ENCODE measurements around the gene RPL5.

Gene RPL5

GRCh38 chr1:92834617-92835016, 2.8 kb downstream of the RPL5 start:
- DNase-seq: no peak
- peaks cover 55 to 74% of the 10 kb centered on the region in 2 donors for H3K36me3 Mint-ChIP-seq
- H3K27me3 Mint-ChIP-seq: no peaks in the 10 kb centered on the region
- H3K9me3 Mint-ChIP-seq: no peaks in the 10 kb centered on the region
- peak overlapping the region; percentile 94 to 95 for H3K4me3 Mint-ChIP-seq
- peak overlapping the region; percentile 99 for H3K27ac Mint-ChIP-seq
- H3K4me1 Mint-ChIP-seq: peaks cover 34 to 66% of the 10 kb centered on the region in 2 donors
- ATAC-seq (replicated peaks): no peak

GRCh38 chr1:92837062-92837461, 5.2 kb downstream of the RPL5 start:
- H3K4me1 Mint-ChIP-seq: peaks cover 39 to 64% of the 10 kb centered on the region in 2 donors
- peak overlapping the region; percentile 22 to 39 for H3K4me3 Mint-ChIP-seq
- ATAC-seq (replicated peaks) (no peak), DNase-seq (no peak)
- H3K27ac Mint-ChIP-seq: peak overlapping the region; percentile 47
- peaks cover 62 to 87% of the 10 kb centered on the region in 2 donors for H3K36me3 Mint-ChIP-seq
- no peaks in the 10 kb centered on the region for H3K27me3 Mint-ChIP-seq
- no peaks in the 10 kb centered on the region for H3K9me3 Mint-ChIP-seq

GRCh38 chr1:92838519-92838918, 6.7 kb downstream of the RPL5 start:
- H3K4me1 Mint-ChIP-seq: peaks cover 38 to 52% of the 10 kb centered on the region in 2 donors
- H3K27me3 Mint-ChIP-seq: no peaks in the 10 kb centered on the region
- DNase-seq: no peak
- ATAC-seq (replicated peaks): no peak
- H3K9me3 Mint-ChIP-seq: no peaks in the 10 kb centered on the region
- H3K4me3 Mint-ChIP-seq: peak overlapping the region in 1 of 2 donors; percentile 27
- H3K27ac Mint-ChIP-seq: peak overlapping the region; percentile 42
- H3K36me3 Mint-ChIP-seq: peaks cover 56 to 82% of the 10 kb centered on the region in 2 donors

DNA sequence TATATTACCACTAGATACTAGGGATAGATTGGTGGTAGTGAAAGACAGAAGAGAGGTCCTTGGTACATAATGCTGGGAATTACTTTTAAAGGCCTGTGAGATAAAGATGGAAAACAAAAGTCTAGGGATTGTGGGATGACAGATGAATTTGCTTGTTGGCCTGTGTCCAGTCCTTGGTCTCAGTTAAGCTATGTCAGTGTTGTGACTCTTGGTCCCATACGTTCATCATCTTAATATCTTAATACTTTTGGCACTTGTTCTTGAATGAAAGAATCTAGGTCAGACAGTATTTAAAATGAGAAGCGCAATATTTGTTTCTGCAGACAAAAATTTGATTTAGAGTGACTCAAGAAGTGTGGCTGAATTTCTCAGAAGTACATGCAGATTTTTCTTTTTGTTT, 7.6 kb downstream of the RPL5 start:
- no peaks in the 10 kb centered on the region for H3K9me3 Mint-ChIP-seq
- H3K4me1 Mint-ChIP-seq: peaks cover 33 to 43% of the 10 kb centered on the region in 2 donors
- H3K36me3 Mint-ChIP-seq: peaks cover 56 to 82% of the 10 kb centered on the region in 2 donors
- ATAC-seq (replicated peaks): no peak
- DNase-seq: no peak
- H3K27ac Mint-ChIP-seq: peak overlapping the region; percentile 42
- H3K27me3 Mint-ChIP-seq: no peaks in the 10 kb centered on the region
- peak overlapping the region in 1 of 2 donors; percentile 7 for H3K4me3 Mint-ChIP-seq

- H3K9me3 Mint-ChIP-seq: no peaks in the 10 kb centered on the region
- H3K27ac Mint-ChIP-seq: no peak overlapping the region
- H3K36me3 Mint-ChIP-seq: peaks cover 49 to 71% of the 10 kb centered on the region in 2 donors
- H3K27me3 Mint-ChIP-seq: no peaks in the 10 kb centered on the region
- DNase-seq: no peak
- no peak overlapping the region for H3K4me3 Mint-ChIP-seq
- no peak for ATAC-seq (replicated peaks)
- H3K4me1 Mint-ChIP-seq: peaks cover 24 to 31% of the 10 kb centered on the region in 2 donors
These were observed 8.8 kb downstream of the RPL5 start for GRCh38 chr1:92840600-92840999.

DNA sequence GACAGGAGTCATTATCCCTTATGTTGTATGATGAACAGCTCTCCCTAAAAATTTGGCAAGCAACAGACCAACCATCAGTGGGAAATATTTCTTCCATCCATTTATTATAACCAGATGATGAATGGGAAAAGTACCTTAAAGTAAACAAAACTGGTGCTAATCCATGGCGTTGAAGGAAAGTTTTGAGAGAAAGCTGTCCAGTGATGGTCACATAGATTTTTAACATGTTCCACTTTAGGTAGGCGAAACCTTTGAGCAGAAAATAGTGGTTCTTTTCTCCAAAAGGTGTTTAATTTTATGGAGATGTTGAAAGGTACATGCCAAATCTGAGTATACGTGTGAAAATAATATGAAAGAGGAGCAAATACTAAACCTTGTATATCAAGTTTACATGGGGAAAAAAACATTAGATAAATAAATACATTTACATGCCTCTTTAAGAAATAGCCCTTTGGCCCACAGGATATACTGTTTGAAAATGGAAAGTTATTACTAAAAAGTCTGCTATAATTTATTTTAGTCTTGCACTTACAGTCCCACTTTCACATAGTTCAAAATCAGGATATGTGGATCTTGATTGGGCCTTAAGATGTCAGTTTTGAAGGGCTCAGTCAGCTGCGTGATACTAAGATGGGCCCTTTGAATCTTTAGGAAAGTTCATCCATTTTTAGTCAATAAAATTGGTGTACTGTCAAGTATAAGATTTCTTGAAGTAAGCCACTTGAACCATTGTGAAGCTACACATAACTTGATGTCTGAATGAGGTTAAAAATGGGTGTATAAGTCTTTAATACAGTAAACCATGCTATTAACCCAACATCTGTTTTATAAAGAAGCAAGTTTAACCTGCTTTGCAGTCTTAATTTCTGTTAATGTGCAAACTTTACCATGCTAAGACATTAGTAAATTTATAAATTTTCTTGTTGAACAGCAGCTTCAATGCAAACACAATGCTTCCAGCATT, 10.5 kb downstream of the RPL5 start:
- Mint-ChIP-seq H3K27me3 (no peaks in the 10 kb centered on the region), H3K27ac (no peak overlapping the region), H3K9me3 (no peaks in the 10 kb centered on the region), H3K4me1 (peaks cover 21 to 22% of the 10 kb centered on the region in 2 donors), H3K4me3 (no peak overlapping the region), H3K36me3 (peaks cover 53 to 64% of the 10 kb centered on the region in 2 donors)
- DNase-seq: no peak
- ATAC-seq (replicated peaks): no peak

DNA sequence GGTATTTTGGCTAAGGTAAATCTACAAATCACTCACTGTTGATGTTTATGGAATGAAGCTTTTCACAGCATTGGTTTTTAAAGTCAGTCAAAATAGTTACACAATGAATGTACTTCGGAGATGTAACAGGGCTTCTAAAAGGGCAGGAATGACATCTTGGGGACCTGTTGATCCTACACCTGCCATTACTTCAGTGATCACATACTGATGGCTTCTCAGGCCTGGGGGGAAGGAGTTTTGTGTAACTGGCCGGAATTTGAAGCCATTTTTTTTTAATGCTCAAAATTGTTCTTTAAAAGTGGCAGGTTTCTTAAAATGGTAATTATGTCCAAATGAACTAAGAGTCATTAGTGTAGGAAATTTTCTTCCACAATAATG, 11.2 kb downstream of the RPL5 start:
- H3K4me3 Mint-ChIP-seq: no peak overlapping the region
- H3K36me3 Mint-ChIP-seq: peaks cover 48 to 57% of the 10 kb centered on the region in 2 donors
- no peak for ATAC-seq (replicated peaks)
- H3K27ac Mint-ChIP-seq: no peak overlapping the region
- H3K9me3 Mint-ChIP-seq: no peaks in the 10 kb centered on the region
- DNase-seq: no peak
- H3K4me1 Mint-ChIP-seq: peaks cover 15 to 17% of the 10 kb centered on the region in 2 donors
- no peaks in the 10 kb centered on the region for H3K27me3 Mint-ChIP-seq

- Mint-ChIP-seq H3K4me1 (peaks cover 8 to 12% of the 10 kb centered on the region in 2 donors), H3K27me3 (no peaks in the 10 kb centered on the region), H3K9me3 (no peaks in the 10 kb centered on the region), H3K27ac (peak overlapping the region; percentile 76), H3K4me3 (no peak overlapping the region), H3K36me3 (peaks cover 45 to 54% of the 10 kb centered on the region in 2 donors)
- DNase-seq: no peak
- ATAC-seq (replicated peaks): no peak
These were observed 11.9 kb downstream of the RPL5 start for GRCh38 chr1:92843429-92844352.

DNA sequence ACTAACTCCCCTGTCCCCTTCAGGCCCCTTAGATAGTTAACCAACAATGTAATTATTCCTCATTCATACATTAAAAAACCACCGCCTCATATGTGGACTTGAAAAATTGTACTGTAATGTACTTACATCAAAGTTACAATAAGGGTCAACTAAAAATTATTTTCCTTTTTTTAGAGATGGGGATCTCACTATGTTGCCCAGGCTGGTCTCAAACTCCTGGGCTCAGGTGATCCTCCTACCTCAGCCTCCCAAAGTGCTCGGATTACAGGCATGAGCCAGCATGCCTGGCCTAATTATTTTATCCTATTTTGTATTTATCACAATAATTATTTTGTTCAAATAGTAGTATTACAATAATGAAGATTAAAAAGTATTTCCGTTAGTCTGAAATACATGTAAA, 12.6 kb downstream of the RPL5 start:
- Mint-ChIP-seq H3K27me3 (no peaks in the 10 kb centered on the region), H3K9me3 (no peaks in the 10 kb centered on the region), H3K27ac (no peak overlapping the region), H3K4me3 (no peak overlapping the region), H3K36me3 (peaks cover 44 to 52% of the 10 kb centered on the region in 2 donors), H3K4me1 (peaks cover 6 to 9% of the 10 kb centered on the region in 2 donors)
- ATAC-seq (replicated peaks) (no peak), DNase-seq (no peak)

DNA sequence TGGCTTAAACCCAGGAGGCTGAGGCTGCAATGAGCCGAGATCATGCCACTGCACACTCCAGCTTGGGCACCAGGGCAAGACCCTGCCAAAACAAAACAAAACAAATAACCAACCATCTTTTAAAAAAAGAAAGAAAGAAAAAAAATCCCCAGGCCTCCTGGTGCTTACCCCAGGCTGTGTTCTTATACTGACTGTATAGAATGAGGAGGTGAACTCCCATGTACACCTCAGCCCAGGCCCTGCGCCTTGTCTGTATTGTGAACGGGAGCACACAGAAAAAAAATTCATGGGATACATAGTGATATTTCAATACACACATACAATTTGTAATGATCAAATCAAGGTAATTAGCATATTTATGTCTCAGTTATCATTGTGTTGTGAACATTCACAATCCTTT, 14.1 kb downstream of the RPL5 start:
- no peak for DNase-seq
- Mint-ChIP-seq H3K27ac (no peak overlapping the region), H3K27me3 (no peaks in the 10 kb centered on the region), H3K4me1 (peaks cover 0 to 2% of the 10 kb centered on the region in 2 donors), H3K9me3 (no peaks in the 10 kb centered on the region), H3K4me3 (no peak overlapping the region), H3K36me3 (peaks cover 41 to 43% of the 10 kb centered on the region in 2 donors)
- ATAC-seq (replicated peaks): peak in 1 of 2 donors; percentile 65

GRCh38 chr1:92848201-92848600, 16.4 kb downstream of the RPL5 start:
- H3K27me3 Mint-ChIP-seq: no peaks in the 10 kb centered on the region
- no peak overlapping the region for H3K27ac Mint-ChIP-seq
- no peak for DNase-seq
- peaks cover 4 to 15% of the 10 kb centered on the region in 2 donors for H3K4me1 Mint-ChIP-seq
- no peak overlapping the region for H3K4me3 Mint-ChIP-seq
- H3K36me3 Mint-ChIP-seq: peaks cover 43 to 47% of the 10 kb centered on the region in 2 donors
- H3K9me3 Mint-ChIP-seq: no peaks in the 10 kb centered on the region
- ATAC-seq (replicated peaks): no peak

DNA sequence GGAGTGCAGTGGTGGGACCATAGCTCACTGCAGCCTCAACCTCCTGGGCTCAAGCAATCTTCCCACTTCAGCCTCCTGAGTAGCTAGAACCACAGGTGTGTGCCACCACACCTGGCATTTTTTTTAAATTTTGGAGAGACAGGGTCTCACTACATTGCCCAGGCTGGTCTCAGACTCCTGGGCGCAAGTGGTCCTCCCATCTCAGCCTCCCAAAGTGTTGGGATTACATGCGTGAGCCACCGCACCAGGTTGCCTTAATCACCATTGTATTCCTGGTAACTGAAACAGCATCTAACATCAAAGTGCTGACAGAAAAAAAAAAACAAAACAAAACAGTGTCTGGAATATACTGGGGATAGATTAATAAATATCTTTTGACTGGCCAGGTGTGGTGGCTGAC, 18.2 kb downstream of the RPL5 start:
- Mint-ChIP-seq H3K36me3 (peaks cover 38 to 40% of the 10 kb centered on the region in 2 donors), H3K4me1 (peaks cover 10 to 33% of the 10 kb centered on the region in 2 donors), H3K4me3 (no peak overlapping the region), H3K27me3 (no peaks in the 10 kb centered on the region), H3K9me3 (no peaks in the 10 kb centered on the region), H3K27ac (peak overlapping the region; percentile 65)
- no peak for DNase-seq
- ATAC-seq (replicated peaks): no peak

DNA sequence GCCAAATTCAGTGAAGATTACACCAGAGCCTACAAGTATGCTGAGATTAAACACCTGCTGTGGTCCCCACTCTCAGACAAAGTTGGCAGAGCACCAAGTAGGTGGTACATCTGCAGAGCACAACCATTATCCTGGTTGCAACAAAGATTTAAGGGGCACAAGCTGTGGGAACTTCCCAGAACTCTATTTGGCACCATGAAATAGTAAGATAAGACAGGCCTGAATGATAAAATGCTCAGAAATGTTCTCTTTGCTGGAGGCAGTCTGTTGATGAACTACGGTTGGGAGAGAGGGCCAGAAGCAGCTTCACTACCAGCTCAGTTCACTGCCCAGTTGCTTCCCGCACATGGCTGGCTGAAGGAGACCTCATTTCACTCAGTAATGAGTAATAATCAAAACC, 19.9 kb downstream of the RPL5 start:
- H3K9me3 Mint-ChIP-seq: no peaks in the 10 kb centered on the region
- ATAC-seq (replicated peaks) (no peak), DNase-seq (no peak)
- H3K36me3 Mint-ChIP-seq: peaks cover 36 to 43% of the 10 kb centered on the region in 2 donors
- no peak overlapping the region for H3K4me3 Mint-ChIP-seq
- H3K4me1 Mint-ChIP-seq: peaks cover 10 to 36% of the 10 kb centered on the region in 2 donors
- no peak overlapping the region for H3K27ac Mint-ChIP-seq
- H3K27me3 Mint-ChIP-seq: no peaks in the 10 kb centered on the region

DNA sequence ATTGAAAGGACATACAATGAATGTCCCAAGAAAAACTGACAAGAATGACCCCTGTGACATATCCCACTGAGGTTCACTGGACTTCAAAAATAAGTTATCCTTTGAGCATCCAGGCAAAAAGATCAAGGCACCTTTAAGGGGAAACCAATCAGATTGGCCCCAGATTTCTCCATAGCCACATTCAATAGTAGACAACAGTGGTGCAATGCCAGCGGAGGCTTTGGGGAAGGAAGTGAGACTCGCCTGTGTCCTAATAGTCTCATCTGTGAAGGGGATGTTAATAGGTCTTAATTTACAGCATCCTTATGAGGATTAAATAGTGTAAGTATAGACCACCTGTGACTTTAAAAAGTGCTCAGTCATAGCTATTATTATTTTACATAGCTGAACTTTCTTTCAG, 21.5 kb downstream of the RPL5 start:
- Mint-ChIP-seq H3K27me3 (no peaks in the 10 kb centered on the region), H3K4me1 (peaks cover 10 to 36% of the 10 kb centered on the region in 2 donors), H3K4me3 (no peak overlapping the region), H3K27ac (peak overlapping the region; percentile 5), H3K36me3 (peaks cover 39 to 41% of the 10 kb centered on the region in 2 donors), H3K9me3 (no peaks in the 10 kb centered on the region)
- ATAC-seq (replicated peaks) (peak in 1 of 2 donors; percentile 48), DNase-seq (no peak)
